HCT116 (cell line): ENCODE results near the gene BCL2L11. TPM values are rescaled to one million over a fixed set of nuclear protein-coding genes. Genes with fewer than 3 reads are reported as not detected.

ENCODE experiments used
- ATAC-seq: fragments of 200-7000 bp; cut with Tn5 transposase; 2 replicates; pipeline ENCODE4 v1.9.1; 2020; ENCODE audit warnings: mild to moderate bottlenecking, moderate library complexity
- BruUV-seq: library from RNA; stranded (reverse); fragments of 400-500 nt; replicated peaks from 2 replicates; lab custom pipeline; 2021; lab: Mats Ljungman, UMichigan
- CTCF ChIA-PET: fragments of 300-600 bp; sonication (Branson Sonifier 250); formaldehyde crosslinking; loops from one replicate; lab custom pipeline; 2021; ENCODE audit warnings: antibody characterized with exemption; lab: Charles Lee
- POLR2A ChIA-PET: fragments of 300-600, 350-600 bp; sonication (Branson Sonifier 250); formaldehyde crosslinking; loops from one replicate; lab custom pipeline; 2021; ENCODE audit warnings: antibody characterized with exemption; lab: Charles Lee
- RAD21 ChIA-PET, 2 experiments: fragments of 300-600 bp; sonication (Branson Sonifier 250); formaldehyde crosslinking; loops; one replicate each; lab custom pipeline; 2023; ENCODE audit warnings: low total read pairs in 2 of 2; ENCODE audit not compliant: uncharacterized antibody in 2 of 2, unreplicated experiment in 2 of 2, low non-redundant PET in 1 of 2; lab: Charles Lee
- DNase-seq: peaks from one replicate; pipeline ENCODE4 v3.0.0-alpha.2; 2010; ENCODE audit warnings: low read depth, low spot score
- H2AFZ ChIP-seq: fragments of 200-600 bp; shearing (Covaris generic), sonication (generic); 2 replicates; pipeline ENCODE4 v1.6.1; 2017; ENCODE audit warnings: low read depth, mixed run types, mixed read lengths, antibody characterized with exemption, low read length; ENCODE audit not compliant: poor library complexity, severe bottlenecking
- H3K27ac ChIP-seq: 2 replicates; pipeline ENCODE4 v1.5.1; 2012; ENCODE audit warnings: low read depth, low read length
- H3K27me3 ChIP-seq: fragments of 200-600 bp; sonication (generic); 2 replicates; pipeline ENCODE4 v1.6.1; 2016; ENCODE audit warnings: mixed run types, low read length, mixed read lengths; ENCODE audit not compliant: insufficient read depth
- H3K36me3 ChIP-seq, 2 experiments: fragments of 200-500 bp in 1 of 2; fragments of 200-600 bp in 1 of 2; sonication (Bioruptor generic) in 1 of 2; sonication (generic) in 1 of 2; 2 replicates each; pipeline versions ENCODE4 v1.5.1 to v1.6.1; 2014 to 2016; ENCODE audit warnings: low read length in 2 of 2, inconsistent platforms in 1 of 2, mixed read lengths in 1 of 2, mixed run types in 1 of 2; ENCODE audit not compliant: insufficient read depth in 2 of 2, control insufficient read depth in 1 of 2
- H3K4me1 ChIP-seq, 2 experiments: fragments of 200-600 bp in 1 of 2; sonication (generic) in 1 of 2; 2 replicates each; pipeline versions ENCODE4 v1.5.1 to v1.6.1; 2012 to 2017; ENCODE audit warnings: low read length in 2 of 2, inconsistent platforms in 1 of 2, mild to moderate bottlenecking in 1 of 2, mixed read lengths in 1 of 2, mixed run types in 1 of 2, moderate library complexity in 1 of 2; ENCODE audit not compliant: insufficient read depth in 2 of 2, control insufficient read depth in 1 of 2
- H3K4me2 ChIP-seq: fragments of 200-600 bp; sonication (generic); 2 replicates; pipeline ENCODE4 v1.6.1; 2017; ENCODE audit warnings: mixed run types, low read length, mixed read lengths
- H3K4me3 ChIP-seq, 2 experiments: fragments of 200-600 bp in 1 of 2; sonication (generic) in 1 of 2; replicated peaks in 1 of 2; 2 replicates each; pipeline ENCODE4 v1.5.1; 2011 to 2016; ENCODE audit warnings: low read length in 2 of 2, control low read depth in 1 of 2, low read depth in 1 of 2, mild to moderate bottlenecking in 1 of 2, mixed read lengths in 1 of 2, mixed run types in 1 of 2
- H3K79me2 ChIP-seq: fragments of 200-600 bp; sonication (generic); 2 replicates; pipeline ENCODE4 v1.6.1; 2017; ENCODE audit warnings: mild to moderate bottlenecking, mixed run types, low read length, moderate library complexity, mixed read lengths; ENCODE audit not compliant: insufficient read depth
- H3K9ac ChIP-seq: fragments of 200-600 bp; sonication (generic); 2 replicates; pipeline ENCODE4 v1.6.1; 2016; ENCODE audit warnings: low read length, mixed read lengths
- H3K9me2 ChIP-seq: fragments of 200-600 bp; sonication (generic), shearing (Covaris generic); 2 replicates; pipeline ENCODE4 v1.6.1; 2017; ENCODE audit warnings: mixed run types, mild to moderate bottlenecking, moderate library complexity; ENCODE audit not compliant: insufficient read depth
- H3K9me3 ChIP-seq, 2 experiments: fragments of 200-500 bp in 1 of 2; fragments of 200-600 bp in 1 of 2; sonication (Bioruptor generic) in 1 of 2; sonication (generic) in 1 of 2; 2 replicates each; pipeline ENCODE4 v1.6.1; 2014 to 2017; ENCODE audit warnings: low read length in 2 of 2, mixed read lengths in 2 of 2, inconsistent platforms in 1 of 2, low read depth in 1 of 2, mild to moderate bottlenecking in 1 of 2, mixed run types in 1 of 2, moderate library complexity in 1 of 2; ENCODE audit not compliant: control insufficient read depth in 1 of 2, insufficient read depth in 1 of 2
- H4K20me1 ChIP-seq: fragments of 200-600 bp; sonication (generic), shearing (Covaris generic); 2 replicates; pipeline ENCODE4 v1.6.1; 2017; ENCODE audit warnings: mixed run types, mild to moderate bottlenecking, moderate library complexity; ENCODE audit not compliant: insufficient read depth
- CBX3 ChIP-seq: IDR thresholded peaks from 2 replicates; pipeline ENCODE4 v1.6.1; 2012; ENCODE audit warnings: low read depth
- CEBPB ChIP-seq: IDR thresholded peaks from 2 replicates; pipeline ENCODE4 v1.6.1; 2012; ENCODE audit warnings: low read depth
- CTCF ChIP-seq, 3 experiments: fragments of 200-600 bp in 1 of 3; sonication (generic) in 1 of 3; IDR thresholded peaks in 2 of 3; conservative IDR thresholded peaks in 1 of 3; 2 replicates each; pipeline ENCODE4 v1.5.1; 2012 to 2017; ENCODE audit warnings: low read depth in 2 of 3, low read length in 2 of 3, antibody characterized with exemption in 1 of 3, borderline replicate concordance in 1 of 3, control low read depth in 1 of 3, mild to moderate bottlenecking in 1 of 3, mixed read lengths in 1 of 3, mixed run types in 1 of 3, moderate library complexity in 1 of 3; ENCODE audit not compliant: insufficient read depth in 1 of 3
- EZH2 ChIP-seq: fragments of 200-600 bp; sonication (generic); IDR thresholded peaks from 2 replicates; pipeline ENCODE4 v1.6.1; 2017; ENCODE audit warnings: antibody characterized with exemption, mixed run types
- FOSL1 ChIP-seq: IDR thresholded peaks from 2 replicates; pipeline ENCODE4 v1.6.1; 2012; ENCODE audit warnings: low read depth
- JUND ChIP-seq: IDR thresholded peaks from 2 replicates; pipeline ENCODE4 v1.6.1; 2012
- MAX ChIP-seq: IDR thresholded peaks from 2 replicates; pipeline ENCODE4 v1.6.1; 2012
- POLR2A ChIP-seq: IDR thresholded peaks from 2 replicates; pipeline ENCODE4 v1.7.0; 2011; ENCODE audit warnings: borderline replicate concordance; ENCODE audit not compliant: insufficient read depth, insufficient read length; ENCODE audit errors: extremely low read depth
- RAD21 ChIP-seq: IDR thresholded peaks from 2 replicates; pipeline ENCODE4 v1.6.1; 2012; ENCODE audit warnings: low read depth, mild to moderate bottlenecking
- REST ChIP-seq: IDR thresholded peaks from 2 replicates; pipeline ENCODE4 v1.6.1; 2012; ENCODE audit warnings: low read depth
- SRF ChIP-seq: IDR thresholded peaks from 2 replicates; pipeline ENCODE4 v1.6.1; 2012; ENCODE audit warnings: low read depth
- ZBTB33 ChIP-seq: IDR thresholded peaks from 2 replicates; pipeline ENCODE4 v1.6.1; 2011; ENCODE audit warnings: mild to moderate bottlenecking, low read length, moderate library complexity; ENCODE audit not compliant: insufficient replicate concordance; ENCODE audit errors: extremely low read depth
- ZFX ChIP-seq: fragments of 450-650 bp; IDR thresholded peaks from 2 replicates; pipeline ENCODE4 v1.6.1; 2017
- intact Hi-C: fragments of 100-400 bp; cut with micrococcal nuclease; formaldehyde crosslinking; loops from 2 replicates; pipeline ENCODE4 v1.10.0; 2022
- total RNA-seq: library from RNA; stranded (reverse); gene quantifications from one replicate; pipeline ENCODE4 v1.2.1, GENCODE V29; 2021; ENCODE audit not compliant: unreplicated experiment

Gene BCL2L11
- total RNA-seq, 1 experiment from 2014 or later: 17.8 TPM

- POLR2A ChIA-PET: no interaction called here
- no peaks in the 10 kb centered on the region for H3K79me2 ChIP-seq
- no peaks in the 10 kb centered on the region for H3K9me2 ChIP-seq
- intact Hi-C loops: loop anchor here (1.0 kb wide), 1 partner anchor 26 kb away; no protein-coding TSS in a partner anchor
- H2AFZ ChIP-seq: no peak overlapping the region
- CTCF ChIA-PET: no interaction called here
- H3K4me3 ChIP-seq: no peak overlapping the region
- no peak for DNase-seq
- peaks cover 9 to 19% of the 10 kb centered on the region in 2 experiments; a peak in 3 of 4 replicates for H3K4me1 ChIP-seq
- RAD21 ChIA-PET: no interaction called here
- H3K27ac ChIP-seq: no peak overlapping the region
- H3K36me3 ChIP-seq: no peaks in the 10 kb centered on the region
- BruUV-seq: no TSS peak
- no peaks in the 10 kb centered on the region for H3K27me3 ChIP-seq
- peak overlapping the region; percentile 18; the same call in 1 of the 2 replicates for H3K4me2 ChIP-seq
- H3K9ac ChIP-seq: no peak overlapping the region
- ATAC-seq: no peak; the same call in 1 of the 2 replicates
- no peaks in the 10 kb centered on the region for H4K20me1 ChIP-seq
- no peaks in the 10 kb centered on the region for H3K9me3 ChIP-seq
- no peak for TF ChIP-seq RAD21
- no peak for TF ChIP-seq ZBTB33
- TF ChIP-seq FOSL1: no peak
- no peak for TF ChIP-seq MAX
- TF ChIP-seq CEBPB: no peak
- no peak for TF ChIP-seq JUND
- no peak for TF ChIP-seq CTCF (IDR thresholded peaks at IDR 0.05 in 2 of 3, conservative IDR thresholded peaks at IDR 0.05 in 1 of 3; ENCODE audit: borderline replicate concordance in 1 of 3, insufficient read depth in 1 of 3, low read depth in 2 of 3, low read length in 2 of 3)
- TF ChIP-seq REST: no peak
- TF ChIP-seq EZH2: no peak
- TF ChIP-seq CBX3: no peak
- TF ChIP-seq SRF: no peak
- no peak for TF ChIP-seq POLR2A
- no peak for TF ChIP-seq ZFX
These were observed 56.2 kb downstream of the BCL2L11 start for GRCh38 chr2:111176867-111177266.
